ENCODE measurements around the gene TPSG1.

Gene TPSG1

DNA sequence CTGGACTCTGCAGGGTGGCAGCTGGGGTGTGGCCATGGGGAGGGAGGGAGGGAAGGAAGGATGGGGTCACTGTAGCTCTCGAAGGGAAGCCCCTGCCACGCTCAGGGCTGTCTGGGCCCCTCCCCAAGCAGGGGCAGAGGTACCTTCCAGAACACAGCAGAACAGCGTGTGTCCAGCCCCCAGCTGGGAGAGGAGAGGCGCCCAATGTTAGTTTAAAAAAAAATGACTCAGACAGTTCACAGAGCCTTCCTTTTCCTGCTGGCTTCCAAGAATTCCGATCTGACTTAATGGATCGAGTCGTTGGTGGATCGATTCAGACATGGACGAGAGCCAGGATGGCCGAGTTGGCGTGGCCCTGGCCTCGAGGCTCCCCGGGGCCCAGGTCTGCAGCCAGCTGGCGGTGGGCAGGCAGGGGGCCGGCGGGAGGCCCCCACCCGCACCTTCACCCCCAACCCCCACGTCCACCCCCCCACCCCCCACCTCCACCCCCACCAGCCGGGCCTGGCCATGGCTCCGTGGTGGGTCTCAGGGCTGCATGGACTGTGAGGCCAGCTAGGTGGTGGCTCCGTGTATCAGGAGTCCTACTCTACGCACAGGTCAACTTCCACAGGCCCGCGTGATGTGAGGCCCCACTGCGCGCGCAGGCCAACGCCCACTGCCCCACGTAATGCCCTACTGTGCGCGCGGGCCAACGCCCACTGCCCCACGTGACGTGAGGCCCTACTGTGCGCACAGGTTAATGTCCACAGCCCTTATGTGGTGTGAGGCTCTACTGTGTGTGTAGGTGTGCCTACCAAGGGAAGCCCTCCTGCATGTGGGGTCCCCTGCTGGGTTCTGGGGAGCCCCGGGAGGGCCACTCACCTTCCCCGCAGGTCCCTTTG, 50.4 kb downstream of the TPSG1 start:
- DNase-seq = no peak

DNA sequence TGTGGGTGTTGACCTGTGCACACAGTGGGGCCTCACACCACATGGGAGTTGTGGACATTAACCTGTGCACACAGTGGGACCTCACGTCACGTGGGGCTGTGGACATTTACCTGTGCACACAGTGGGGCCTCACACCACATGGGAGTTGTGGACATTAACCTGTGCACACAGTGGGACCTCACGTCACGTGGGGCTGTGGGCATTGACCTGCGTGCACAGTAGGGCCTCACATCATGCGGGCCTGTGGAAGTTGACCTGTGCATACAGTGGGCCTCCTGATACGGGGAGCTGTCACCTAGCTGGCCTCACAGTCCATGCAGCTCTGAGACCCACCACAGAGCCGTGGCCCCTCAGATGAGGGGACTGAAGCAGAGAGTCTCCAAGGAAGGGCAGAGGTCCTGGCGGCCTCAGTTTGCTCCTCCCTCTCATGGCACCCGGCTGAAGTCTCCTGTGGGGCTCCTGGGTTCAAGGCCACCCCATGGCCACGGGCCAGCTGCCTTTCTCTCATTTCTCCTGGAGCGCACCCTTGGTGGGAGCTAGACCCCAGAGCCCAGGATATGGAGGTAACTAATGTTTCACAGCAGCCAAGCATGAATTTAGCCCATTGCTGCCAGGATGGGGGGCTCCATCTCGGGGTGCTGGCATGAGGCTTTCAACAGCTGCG, 51.1 kb downstream of the TPSG1 start:
- no peak for DNase-seq

DNA sequence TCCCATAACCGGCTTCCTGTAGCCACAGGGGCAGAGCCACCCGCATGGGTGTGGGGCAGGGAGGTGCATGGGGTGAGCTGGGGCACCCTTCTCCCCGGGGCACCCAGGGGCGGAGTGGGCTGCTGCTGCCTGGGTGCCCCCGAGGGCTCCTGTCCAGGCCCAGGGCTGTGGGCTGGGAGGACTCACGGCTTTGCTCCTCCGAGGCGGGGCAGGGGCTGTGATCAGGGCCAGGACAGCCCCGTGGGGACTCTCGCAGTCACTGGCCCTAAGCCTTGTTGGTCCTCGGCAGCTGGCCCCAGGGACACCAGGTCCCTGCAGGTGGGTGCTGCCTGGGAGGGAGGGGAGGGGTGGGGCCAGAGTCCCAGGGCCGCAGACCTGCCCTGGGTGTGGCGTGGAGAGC, 52.4 kb downstream of the TPSG1 start:
- no peak for DNase-seq

DNA sequence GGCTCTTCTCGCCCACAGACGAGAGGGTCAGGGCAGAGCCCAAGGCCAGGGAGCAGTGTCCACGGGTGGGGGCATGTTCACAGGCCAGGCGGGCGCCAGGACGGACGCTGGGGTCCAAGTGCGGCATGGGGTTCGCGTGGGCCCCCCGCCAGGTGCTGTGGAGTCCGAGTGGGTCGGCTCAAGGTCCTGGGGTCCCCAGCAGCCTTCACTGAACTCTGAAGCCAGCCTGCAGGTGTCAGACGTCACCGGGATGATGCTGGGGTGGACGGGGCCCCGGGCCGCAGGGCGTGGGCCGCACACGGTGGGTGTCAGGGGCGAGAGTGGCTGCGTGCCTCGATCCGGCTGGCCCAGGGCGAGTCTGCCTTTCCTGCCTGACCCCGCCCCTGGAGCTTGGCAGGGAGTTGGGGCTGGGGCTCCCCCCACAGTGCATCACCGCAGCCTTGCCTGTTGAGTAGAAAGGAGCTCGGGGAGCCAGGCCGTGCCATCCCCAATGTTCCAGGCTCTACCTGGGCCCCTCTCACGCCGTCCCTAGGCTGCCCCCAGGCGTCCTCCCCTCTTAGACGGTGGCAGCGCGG, 53.1 kb downstream of the TPSG1 start:
- DNase-seq = no peak

Data from activated CD4-positive, CD25-positive, alpha-beta regulatory T cell treated with anti-CD3 and anti-CD28 coated beads, Interleukin-2, amount 50 U/mL, for 72 hours (primary cell).